ENCODE measurements around the gene VSNL1. TPM values are rescaled to one million over a fixed set of nuclear protein-coding genes. Genes with fewer than 3 reads are reported as not detected.

Gene VSNL1
- total RNA-seq, 1 experiment from 2014 or later: 0.43 TPM

- Mint-ChIP-seq H3K4me3 (ENCODE audit: unreplicated experiment) (no peak overlapping the region), H3K36me3 (ENCODE audit: insufficient read depth, unreplicated experiment) (no peaks in the 10 kb centered on the region), H3K27ac (ENCODE audit: unreplicated experiment) (no peak overlapping the region), H3K27me3 (ENCODE audit: insufficient read depth, unreplicated experiment) (peaks cover 10% of the 10 kb centered on the region), H3K4me1 (ENCODE audit: low read depth, unreplicated experiment) (no peaks in the 10 kb centered on the region), H3K9me3 (ENCODE audit: unreplicated experiment) (no peaks in the 10 kb centered on the region)
- H3K9me3 ChIP-seq: no peaks in the 10 kb centered on the region
- no peaks in the 10 kb centered on the region for H3K27me3 ChIP-seq (replicated peaks; ENCODE audit: control insufficient read depth, insufficient read depth, low read length)
- intact Hi-C loops (cut with micrococcal nuclease; ENCODE audit: unreplicated experiment): no loop called here
- POLR2A ChIA-PET: no interaction called here
- BruUV-seq (replicated peaks): no TSS peak
- CTCF ChIA-PET: interaction anchor here (1.1 kb wide), 1 partner anchor 50 kb away, joined by 3 read pairs; no protein-coding TSS in a partner anchor
- TF ChIP-seq CTCF (IDR thresholded peaks at IDR 0.05; ENCODE audit: insufficient read depth in 1 of 2, low read depth in 1 of 2, low read length in 1 of 2, severe bottlenecking in 1 of 2, unreplicated experiment in 1 of 2): no peak
- H3K4me1 ChIP-seq: no peaks in the 10 kb centered on the region
- DNase-seq: no peak
- no peaks in the 10 kb centered on the region for H3K36me3 ChIP-seq (ENCODE audit: control insufficient read depth, insufficient read depth, low read length)
- no peak overlapping the region for H3K4me3 ChIP-seq (ENCODE audit: low read depth, low read length)
These were observed 80.3 kb downstream of the VSNL1 start for GRCh38 chr2:17620841-17621240.

GRCh38 chr2:17621781-17622180, 81.3 kb downstream of the VSNL1 start:
- Mint-ChIP-seq H3K4me3 (ENCODE audit: unreplicated experiment) (no peak overlapping the region), H3K36me3 (ENCODE audit: insufficient read depth, unreplicated experiment) (no peaks in the 10 kb centered on the region), H3K4me1 (ENCODE audit: low read depth, unreplicated experiment) (no peaks in the 10 kb centered on the region), H3K27ac (ENCODE audit: unreplicated experiment) (no peak overlapping the region), H3K9me3 (ENCODE audit: unreplicated experiment) (no peaks in the 10 kb centered on the region), H3K27me3 (ENCODE audit: insufficient read depth, unreplicated experiment) (peaks cover 10% of the 10 kb centered on the region)
- ChIA-PET POLR2A (no interaction called here), CTCF (no interaction called here)
- no peak for TF ChIP-seq CTCF (IDR thresholded peaks at IDR 0.05; ENCODE audit: insufficient read depth in 1 of 2, low read depth in 1 of 2, low read length in 1 of 2, severe bottlenecking in 1 of 2, unreplicated experiment in 1 of 2)
- Histone ChIP-seq H3K36me3 (ENCODE audit: control insufficient read depth, insufficient read depth, low read length) (no peaks in the 10 kb centered on the region), H3K4me3 (ENCODE audit: low read depth, low read length) (no peak overlapping the region), H3K27me3 (replicated peaks; ENCODE audit: control insufficient read depth, insufficient read depth, low read length) (no peaks in the 10 kb centered on the region), H3K4me1 (no peaks in the 10 kb centered on the region), H3K9me3 (no peaks in the 10 kb centered on the region)
- intact Hi-C loops (cut with micrococcal nuclease; ENCODE audit: unreplicated experiment): no loop called here
- no peak for DNase-seq
- BruUV-seq (replicated peaks): no TSS peak

GRCh38 chr2:17625446-17625845, 85.0 kb downstream of the VSNL1 start:
- H3K36me3 Mint-ChIP-seq (ENCODE audit: insufficient read depth, unreplicated experiment): no peaks in the 10 kb centered on the region
- H3K9me3 Mint-ChIP-seq (ENCODE audit: unreplicated experiment): peaks cover 11% of the 10 kb centered on the region
- no peak for TF ChIP-seq CTCF (IDR thresholded peaks at IDR 0.05; ENCODE audit: insufficient read depth in 1 of 2, low read depth in 1 of 2, low read length in 1 of 2, severe bottlenecking in 1 of 2, unreplicated experiment in 1 of 2)
- Histone ChIP-seq H3K4me1 (no peaks in the 10 kb centered on the region), H3K27me3 (replicated peaks; ENCODE audit: control insufficient read depth, insufficient read depth, low read length) (no peaks in the 10 kb centered on the region), H3K36me3 (ENCODE audit: control insufficient read depth, insufficient read depth, low read length) (no peaks in the 10 kb centered on the region), H3K9me3 (no peaks in the 10 kb centered on the region), H3K4me3 (ENCODE audit: low read depth, low read length) (no peak overlapping the region)
- no peaks in the 10 kb centered on the region for H3K4me1 Mint-ChIP-seq (ENCODE audit: low read depth, unreplicated experiment)
- H3K27me3 Mint-ChIP-seq (ENCODE audit: insufficient read depth, unreplicated experiment): peaks cover 3% of the 10 kb centered on the region
- CTCF ChIA-PET: no interaction called here
- POLR2A ChIA-PET: no interaction called here
- no TSS peak for BruUV-seq (replicated peaks)
- no peak overlapping the region for H3K27ac Mint-ChIP-seq (ENCODE audit: unreplicated experiment)
- intact Hi-C loops (cut with micrococcal nuclease; ENCODE audit: unreplicated experiment): no loop called here
- no peak overlapping the region for H3K4me3 Mint-ChIP-seq (ENCODE audit: unreplicated experiment)
- DNase-seq: no peak
